K562 (cell line): Measurements from ENCODE around the gene MYPN. TPM values are rescaled to one million over a fixed set of nuclear protein-coding genes. Genes with fewer than 3 reads are reported as not detected.

Source experiments
- ATAC-seq: fragments of 200-7000 bp; cut with Tn5 transposase; 3 replicates; pipeline ENCODE4 v1.9.1; 2020; ENCODE audit warnings: moderate library complexity
- BruUV-seq: library from RNA; stranded (reverse); fragments of 400-500 nt; replicated peaks from 2 replicates; lab custom pipeline; 2021; lab: Mats Ljungman, UMichigan
- CTCF ChIA-PET: fragments of 300-600 bp; formaldehyde crosslinking; extraction: SDS; loops from one replicate; lab custom pipeline; 2021; ENCODE audit warnings: low intra/inter-chr PET ratio; lab: Yijun Ruan, JAX
- POLR2A ChIA-PET: fragments of 300-600, 350-650 bp; sonication (Branson Sonifier 250); formaldehyde crosslinking; extraction: SDS; loops from one replicate; lab custom pipeline; 2021; ENCODE audit warnings: antibody characterized with exemption, inconsistent platforms; lab: Yijun Ruan, JAX
- DNase-seq, 4 experiments: peaks; one replicate each; pipeline versions ENCODE4 v3.0.0 to v3.0.0-alpha.2; 2011 to 2018; ENCODE audit warnings: low spot score in 3 of 4, mixed read lengths in 3 of 4; ENCODE audit errors: extremely low read depth in 1 of 4
- FAIRE-seq: peaks from 2 replicates; lab custom pipeline; 2011; peaks lifted over from hg19 to GRCh38; lab: Jason Lieb, UNC
- H2AFZ ChIP-seq: 2 replicates; pipeline ENCODE4 v1.6.0; 2011; ENCODE audit warnings: low read depth, low read length, control low read depth, inconsistent platforms
- H3K27ac ChIP-seq: fragments of 200-600 bp; 3 replicates; pipeline ENCODE4 v1.8.0; 2011; ENCODE audit warnings: low read depth, mild to moderate bottlenecking, control low read depth, inconsistent platforms, low read length, moderate library complexity, mixed read lengths; ENCODE audit errors: extremely low read depth
- H3K27me3 ChIP-seq, 2 experiments: fragments of 300-600 bp in 1 of 2; 2 replicates in 1 of 2; 3 replicates in 1 of 2; pipeline versions ENCODE4 v1.6.0 to v1.8.0; 2011; ENCODE audit warnings: inconsistent platforms in 2 of 2, low read length in 2 of 2, mild to moderate bottlenecking in 1 of 2, mixed read lengths in 1 of 2, moderate library complexity in 1 of 2; ENCODE audit not compliant: control insufficient read depth in 2 of 2, insufficient read depth in 2 of 2
- H3K36me3 ChIP-seq: fragments of 300-600 bp; 3 replicates; pipeline ENCODE4 v1.8.0; 2011; ENCODE audit warnings: mild to moderate bottlenecking, low read length, inconsistent platforms; ENCODE audit not compliant: control insufficient read depth, insufficient read depth
- H3K4me1 ChIP-seq, 2 experiments: fragments of 200-600 bp in 1 of 2; replicated peaks in 1 of 2; 2 replicates in 1 of 2; 3 replicates in 1 of 2; pipeline versions ENCODE4 v1.5.1 to v1.8.0; 2011; ENCODE audit warnings: inconsistent platforms in 2 of 2, low read length in 2 of 2, mild to moderate bottlenecking in 1 of 2, mixed read lengths in 1 of 2, moderate library complexity in 1 of 2; ENCODE audit not compliant: control insufficient read depth in 2 of 2, insufficient read depth in 2 of 2
- H3K4me2 ChIP-seq: 2 replicates; pipeline ENCODE4 v1.6.1; 2011; ENCODE audit warnings: low read length, control low read depth, inconsistent platforms, mixed read lengths; ENCODE audit not compliant: insufficient read depth
- H3K4me3 ChIP-seq: fragments of 200-600 bp; sonication (generic), shearing (Covaris generic); 2 replicates; pipeline ENCODE4 v1.5.1; 2016; ENCODE audit warnings: control low read depth, inconsistent platforms
- H3K79me2 ChIP-seq: fragments of 200-600 bp; 3 replicates; pipeline ENCODE4 v1.8.0; 2011; ENCODE audit warnings: low read length, inconsistent platforms; ENCODE audit not compliant: control insufficient read depth, insufficient read depth
- H3K9ac ChIP-seq, 2 experiments: 2 replicates each; pipeline versions ENCODE4 v1.6.0 to v1.6.1; 2011; ENCODE audit warnings: low read depth in 2 of 2, low read length in 2 of 2, control low read depth in 1 of 2, inconsistent platforms in 1 of 2, mild to moderate bottlenecking in 1 of 2, mixed read lengths in 1 of 2; ENCODE audit not compliant: insufficient read depth in 1 of 2
- H3K9me1 ChIP-seq: one replicate; pipeline ENCODE4 v1.6.0; 2011; ENCODE audit warnings: inconsistent platforms, mild to moderate bottlenecking, low read length, moderate library complexity; ENCODE audit not compliant: control insufficient read depth, insufficient read depth
- H3K9me3 ChIP-seq: replicated peaks from 2 replicates; pipeline ENCODE4 v1.5.1; 2011; ENCODE audit warnings: low read depth, low read length, inconsistent platforms; ENCODE audit not compliant: control insufficient read depth, insufficient read depth
- H4K20me1 ChIP-seq: replicated peaks from 2 replicates; pipeline ENCODE4 v1.6.1; 2011; ENCODE audit warnings: low read length, inconsistent platforms, mixed read lengths; ENCODE audit not compliant: control insufficient read depth, insufficient read depth
- HDAC6 ChIP-seq: IDR thresholded peaks from 2 replicates; pipeline ENCODE4 v1.6.1; 2012; ENCODE audit warnings: low read depth, mild to moderate bottlenecking, control low read depth, inconsistent platforms, low read length, moderate library complexity
- MTA1 ChIP-seq: fragments of 450-650 bp; IDR thresholded peaks from 2 replicates; pipeline ENCODE4 v1.6.1; 2017; ENCODE audit warnings: borderline replicate concordance
- REST ChIP-seq, 2 experiments: fragments of 450-650 bp; formaldehyde crosslinking in 1 of 2; IDR thresholded peaks; 2 replicates each; pipeline versions ENCODE4 v1.4.0 to v1.6.1; 2014 to 2020; ENCODE audit warnings: mild to moderate bottlenecking in 2 of 2, borderline replicate concordance in 1 of 2, low read depth in 1 of 2
- ZFPM2 ChIP-seq: fragments of 250-450 bp; sonication (Bioruptor Pico); IDR thresholded peaks from 2 replicates; pipeline ENCODE4 v1.5.1; 2022; ENCODE audit warnings: mild to moderate bottlenecking
- WGBS: fragments of 100-300 bp; shearing (Covaris generic); methylation state at CpG from one replicate; pipeline ENCODE4 v1.1.6; 2016; ENCODE audit warnings: low coverage, mixed read lengths; ENCODE audit not compliant: insufficient coverage; ENCODE audit errors: missing lambda C conversion rate; 5-methylcytosine and 5-hydroxymethylcytosine counted together
- in situ Hi-C: fragments of 300-500 bp; cut with MboI; formaldehyde crosslinking; loops from 4 replicates; pipeline ENCODE4 v1.15.0; 2018; ENCODE audit warnings: inconsistent platforms, mixed read lengths
- intact Hi-C: fragments of 100-400 bp; cut with micrococcal nuclease; formaldehyde crosslinking; loops from 2 replicates; pipeline ENCODE4 v1.14.2; 2022
- polyA plus RNA-seq, 8 experiments: library from polyadenylated mRNA; depleted of rRNA in 4 of 8; stranded (reverse) in 5 of 8; unstranded in 3 of 8; fragments of >200 nt; fragmentation: Nextera tagmentation in 2 of 8; fragmentation: Illumina TruSeq in 1 of 8; extraction: Ambion mirVana in 2 of 8; extraction: Trizol in 1 of 8; gene quantifications; 2 replicates each; pipeline versions ENCODE4 v1.2.1 to v1.2.3, GENCODE V29; 2011 to 2014; ENCODE audit warnings: inconsistent platforms in 1 of 8, missing spikeins in 1 of 8
- total RNA-seq, 7 experiments: library from RNA; depleted of rRNA in 6 of 7; stranded (reverse); fragments of >200 nt in 6 of 7; fragmentation: Illumina TruSeq in 2 of 7; extraction: Trizol in 2 of 7; gene quantifications; 2 replicates each; pipeline versions ENCODE4 v1.2.1 to v1.2.3, GENCODE V29; 2011 to 2021; ENCODE audit warnings: low replicate concordance in 1 of 7
- TF ChIP-seq, protein P1 (sequence below): sonication (generic); formaldehyde crosslinking; IDR thresholded peaks from 2 replicates; pipeline ENCODE4 v1.8.0; 2022; ENCODE audit warnings: mild to moderate bottlenecking, missing genetic modification reagents
- TF ChIP-seq, protein P2 (sequence below): fragments of 150-350 bp; conservative IDR thresholded peaks from 2 replicates; pipeline ENCODE4 v1.6.1; 2014; ENCODE audit warnings: low read length

The MYPN gene
- total and polyA plus RNA-seq, 9 of the 15 experiments (the other 6 are each of a cell fraction or from before 2014, with no cell fraction given): not detected

GRCh38 chr10:68196701-68197100 lies 87.4 kb downstream of the MYPN start:
- ChIA-PET POLR2A (interaction anchor here (1.4 kb wide), 1 partner anchor 14 kb away, joined by 3 read pairs; no protein-coding TSS in a partner anchor), CTCF (no interaction called here)
- DNase-seq (no peak), FAIRE-seq (no peak), ATAC-seq (no peak)
- Histone ChIP-seq H3K79me2 (no peaks in the 10 kb centered on the region), H3K4me2 (no peak overlapping the region), H3K27ac (no peak overlapping the region), H3K4me3 (no peak overlapping the region), H3K4me1 (no peaks in the 10 kb centered on the region), H3K9me1 (no peaks in the 10 kb centered on the region), H4K20me1 (no peaks in the 10 kb centered on the region), H3K27me3 (peaks cover 9 to 26% of the 10 kb centered on the region in 2 experiments; a peak in 4 of 5 replicates), H3K9me3 (no peaks in the 10 kb centered on the region), H2AFZ (no peak overlapping the region), H3K36me3 (no peaks in the 10 kb centered on the region), H3K9ac (no peak overlapping the region)
- BruUV-seq: no TSS peak
- in situ Hi-C loops (no loop called here), intact Hi-C loops (no loop called here)
- WGBS: 0% methylated on average over 3 of the region's 3 CpGs
- TF ChIP-seq REST (IDR thresholded peaks at IDR 0.05; ENCODE audit: borderline replicate concordance) (no peak), REST (CRISPR knock-in tag; IDR thresholded peaks at IDR 0.05; ENCODE audit: low read depth) (no peak), ZFPM2 (no peak), HDAC6 (no peak), MTA1 (no peak)
- TF ChIP-seq, protein P1, sequence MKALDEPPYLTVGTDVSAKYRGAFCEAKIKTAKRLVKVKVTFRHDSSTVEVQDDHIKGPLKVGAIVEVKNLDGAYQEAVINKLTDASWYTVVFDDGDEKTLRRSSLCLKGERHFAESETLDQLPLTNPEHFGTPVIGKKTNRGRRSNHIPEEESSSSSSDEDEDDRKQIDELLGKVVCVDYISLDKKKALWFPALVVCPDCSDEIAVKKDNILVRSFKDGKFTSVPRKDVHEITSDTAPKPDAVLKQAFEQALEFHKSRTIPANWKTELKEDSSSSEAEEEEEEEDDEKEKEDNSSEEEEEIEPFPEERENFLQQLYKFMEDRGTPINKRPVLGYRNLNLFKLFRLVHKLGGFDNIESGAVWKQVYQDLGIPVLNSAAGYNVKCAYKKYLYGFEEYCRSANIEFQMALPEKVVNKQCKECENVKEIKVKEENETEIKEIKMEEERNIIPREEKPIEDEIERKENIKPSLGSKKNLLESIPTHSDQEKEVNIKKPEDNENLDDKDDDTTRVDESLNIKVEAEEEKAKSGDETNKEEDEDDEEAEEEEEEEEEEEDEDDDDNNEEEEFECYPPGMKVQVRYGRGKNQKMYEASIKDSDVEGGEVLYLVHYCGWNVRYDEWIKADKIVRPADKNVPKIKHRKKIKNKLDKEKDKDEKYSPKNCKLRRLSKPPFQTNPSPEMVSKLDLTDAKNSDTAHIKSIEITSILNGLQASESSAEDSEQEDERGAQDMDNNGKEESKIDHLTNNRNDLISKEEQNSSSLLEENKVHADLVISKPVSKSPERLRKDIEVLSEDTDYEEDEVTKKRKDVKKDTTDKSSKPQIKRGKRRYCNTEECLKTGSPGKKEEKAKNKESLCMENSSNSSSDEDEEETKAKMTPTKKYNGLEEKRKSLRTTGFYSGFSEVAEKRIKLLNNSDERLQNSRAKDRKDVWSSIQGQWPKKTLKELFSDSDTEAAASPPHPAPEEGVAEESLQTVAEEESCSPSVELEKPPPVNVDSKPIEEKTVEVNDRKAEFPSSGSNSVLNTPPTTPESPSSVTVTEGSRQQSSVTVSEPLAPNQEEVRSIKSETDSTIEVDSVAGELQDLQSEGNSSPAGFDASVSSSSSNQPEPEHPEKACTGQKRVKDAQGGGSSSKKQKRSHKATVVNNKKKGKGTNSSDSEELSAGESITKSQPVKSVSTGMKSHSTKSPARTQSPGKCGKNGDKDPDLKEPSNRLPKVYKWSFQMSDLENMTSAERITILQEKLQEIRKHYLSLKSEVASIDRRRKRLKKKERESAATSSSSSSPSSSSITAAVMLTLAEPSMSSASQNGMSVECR (CRISPR knock-in tag): no peak
- TF ChIP-seq, protein P2, sequence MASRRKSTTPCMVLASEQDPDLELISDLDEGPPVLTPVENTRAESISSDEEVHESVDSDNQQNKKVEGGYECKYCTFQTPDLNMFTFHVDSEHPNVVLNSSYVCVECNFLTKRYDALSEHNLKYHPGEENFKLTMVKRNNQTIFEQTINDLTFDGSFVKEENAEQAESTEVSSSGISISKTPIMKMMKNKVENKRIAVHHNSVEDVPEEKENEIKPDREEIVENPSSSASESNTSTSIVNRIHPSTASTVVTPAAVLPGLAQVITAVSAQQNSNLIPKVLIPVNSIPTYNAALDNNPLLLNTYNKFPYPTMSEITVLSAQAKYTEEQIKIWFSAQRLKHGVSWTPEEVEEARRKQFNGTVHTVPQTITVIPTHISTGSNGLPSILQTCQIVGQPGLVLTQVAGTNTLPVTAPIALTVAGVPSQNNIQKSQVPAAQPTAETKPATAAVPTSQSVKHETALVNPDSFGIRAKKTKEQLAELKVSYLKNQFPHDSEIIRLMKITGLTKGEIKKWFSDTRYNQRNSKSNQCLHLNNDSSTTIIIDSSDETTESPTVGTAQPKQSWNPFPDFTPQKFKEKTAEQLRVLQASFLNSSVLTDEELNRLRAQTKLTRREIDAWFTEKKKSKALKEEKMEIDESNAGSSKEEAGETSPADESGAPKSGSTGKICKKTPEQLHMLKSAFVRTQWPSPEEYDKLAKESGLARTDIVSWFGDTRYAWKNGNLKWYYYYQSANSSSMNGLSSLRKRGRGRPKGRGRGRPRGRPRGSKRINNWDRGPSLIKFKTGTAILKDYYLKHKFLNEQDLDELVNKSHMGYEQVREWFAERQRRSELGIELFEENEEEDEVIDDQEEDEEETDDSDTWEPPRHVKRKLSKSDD: no peak
